GM10248 (cell line): ENCODE measurements around the gene MSN.
"Not testable (repeated sequence)": the region's sequence is repeated elsewhere in the genome, so short reads cannot be mapped to it uniquely, and the experiment has no call there.

ENCODE experiments used
- CTCF ChIA-PET: fragments of 300-600 bp; sonication (Branson Sonifier 250); formaldehyde crosslinking; extraction: SDS; loops from one replicate; lab custom pipeline; 2021; ENCODE audit warnings: antibody characterized with exemption; lab: Yijun Ruan, JAX
- POLR2A ChIA-PET: fragments of 350-650 bp; sonication (Branson Sonifier 250); formaldehyde crosslinking; extraction: SDS; loops from one replicate; lab custom pipeline; 2020; ENCODE audit warnings: antibody characterized with exemption; lab: Yijun Ruan, JAX
- DNase-seq: peaks from one replicate; pipeline ENCODE4 v3.0.0; 2012; ENCODE audit errors: extremely low spot score
- TF ChIP-seq, protein P1 (sequence below): IDR thresholded peaks from 2 replicates; pipeline ENCODE4 v1.5.1; 2012; ENCODE audit warnings: mild to moderate bottlenecking, low read depth; ENCODE audit errors: extremely low read depth, missing control alignments, control extremely low read depth

MSN gene

GRCh38 chrX:65755786-65756185 lies 88.3 kb downstream of the MSN start:
- CTCF ChIA-PET, result no interaction called here
- POLR2A ChIA-PET, result no interaction called here
- TF ChIP-seq, protein P1, sequence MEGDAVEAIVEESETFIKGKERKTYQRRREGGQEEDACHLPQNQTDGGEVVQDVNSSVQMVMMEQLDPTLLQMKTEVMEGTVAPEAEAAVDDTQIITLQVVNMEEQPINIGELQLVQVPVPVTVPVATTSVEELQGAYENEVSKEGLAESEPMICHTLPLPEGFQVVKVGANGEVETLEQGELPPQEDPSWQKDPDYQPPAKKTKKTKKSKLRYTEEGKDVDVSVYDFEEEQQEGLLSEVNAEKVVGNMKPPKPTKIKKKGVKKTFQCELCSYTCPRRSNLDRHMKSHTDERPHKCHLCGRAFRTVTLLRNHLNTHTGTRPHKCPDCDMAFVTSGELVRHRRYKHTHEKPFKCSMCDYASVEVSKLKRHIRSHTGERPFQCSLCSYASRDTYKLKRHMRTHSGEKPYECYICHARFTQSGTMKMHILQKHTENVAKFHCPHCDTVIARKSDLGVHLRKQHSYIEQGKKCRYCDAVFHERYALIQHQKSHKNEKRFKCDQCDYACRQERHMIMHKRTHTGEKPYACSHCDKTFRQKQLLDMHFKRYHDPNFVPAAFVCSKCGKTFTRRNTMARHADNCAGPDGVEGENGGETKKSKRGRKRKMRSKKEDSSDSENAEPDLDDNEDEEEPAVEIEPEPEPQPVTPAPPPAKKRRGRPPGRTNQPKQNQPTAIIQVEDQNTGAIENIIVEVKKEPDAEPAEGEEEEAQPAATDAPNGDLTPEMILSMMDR, result no peak
- DNase-seq, result no peak

GRCh38 chrX:65757943-65758342 lies 90.5 kb downstream of the MSN start:
- TF ChIP-seq, protein P1, result no peak
- CTCF ChIA-PET, result no interaction called here
- DNase-seq, result no peak
- POLR2A ChIA-PET, result no interaction called here

GRCh38 chrX:65758505-65758904 lies 91.1 kb downstream of the MSN start:
- TF ChIP-seq, protein P1, result no peak
- ChIA-PET POLR2A (no interaction called here), CTCF (no interaction called here)
- DNase-seq, result no peak

GRCh38 chrX:65759525-65759924 lies 92.1 kb downstream of the MSN start:
- POLR2A ChIA-PET, DNase-seq: not testable (repeated sequence)
- CTCF ChIA-PET, result interaction anchor here (1.0 kb wide), 1 partner anchor 20 kb away, joined by 3 read pairs; no protein-coding TSS in a partner anchor

DNA sequence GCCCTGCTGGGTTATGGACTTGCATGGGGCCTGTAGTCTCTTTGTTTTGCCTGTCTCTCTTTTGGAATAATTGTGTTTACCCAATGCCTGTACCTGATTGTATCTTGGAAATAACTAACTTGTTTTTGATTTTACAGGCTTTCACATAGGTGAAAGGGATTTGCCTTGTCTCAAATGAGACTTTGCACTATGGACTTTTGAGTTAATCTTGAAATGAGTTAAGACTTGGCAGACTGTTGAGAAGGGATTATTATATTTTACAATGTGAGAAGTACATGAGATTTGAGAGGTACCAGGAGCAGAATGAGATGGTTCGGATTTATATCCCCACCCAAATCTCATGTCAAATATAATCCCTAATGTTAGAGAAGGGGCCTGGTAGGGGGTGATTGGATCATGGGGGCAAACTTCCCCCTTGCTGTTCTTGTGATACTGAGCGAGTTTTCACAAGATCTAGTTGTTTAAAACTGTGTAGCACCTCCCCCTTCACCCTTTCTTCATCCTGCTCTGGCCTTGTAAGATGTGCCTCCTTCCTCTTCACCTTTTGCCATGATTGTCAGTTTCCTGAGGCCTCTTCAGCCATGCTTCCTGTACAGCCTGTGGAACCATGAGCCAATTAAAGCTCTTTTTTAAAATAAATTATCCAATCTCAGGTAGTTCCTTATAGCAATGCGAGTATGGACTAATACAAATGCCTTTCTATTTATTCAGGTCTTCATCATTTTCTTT lies 102.3 kb downstream of the MSN start:
- ChIA-PET POLR2A (no interaction called here), CTCF (no interaction called here)
- TF ChIP-seq, protein P1, result no peak
- DNase-seq, result no peak

DNA sequence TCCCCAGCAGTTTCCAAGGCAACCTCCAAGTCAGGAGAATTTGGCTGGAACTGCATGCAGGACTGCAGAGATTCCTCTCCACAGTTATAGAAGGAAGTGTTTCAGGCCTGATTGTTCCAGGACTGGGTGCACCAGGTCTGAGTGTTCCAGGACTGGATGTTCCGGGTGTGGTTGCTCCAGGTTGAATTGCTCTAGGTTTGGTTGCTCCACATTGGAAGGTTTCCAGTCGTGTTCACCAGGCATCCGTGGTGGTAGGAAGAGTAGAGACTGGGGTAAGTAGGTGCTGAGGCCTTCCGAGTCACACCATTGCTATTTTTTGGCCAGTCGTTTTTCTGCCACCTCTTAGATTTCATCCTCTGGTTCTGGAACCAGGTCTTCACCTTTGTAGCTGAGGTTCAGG lies 105.4 kb downstream of the MSN start:
- POLR2A ChIA-PET, result no interaction called here
- DNase-seq, result no peak
- CTCF ChIA-PET, result no interaction called here
- TF ChIP-seq, protein P1, result no peak

- DNase-seq, result no peak
- POLR2A ChIA-PET, result no interaction called here
- CTCF ChIA-PET, result no interaction called here
- TF ChIP-seq, protein P1, result no peak
Observed at GRCh38 chrX:65781845-65782244, 114.4 kb downstream of the MSN start.
